Subcutaneous abdominal adipose tissue (tissue), 5 donors: ENCODE results near the gene SNRPA1.

Source experiments
- H3K27ac ChIP-seq: one replicate; pipeline ENCODE4 v1.7.0; 2013; ENCODE audit warnings: low read depth, mild to moderate bottlenecking, inconsistent platforms, low read length, moderate library complexity
- H3K27me3 ChIP-seq, 5 donors: one replicate each; pipeline ENCODE4 v1.7.0; 2013; ENCODE audit warnings: low read length in 5 of 5, inconsistent platforms in 1 of 5; ENCODE audit not compliant: control insufficient read depth in 5 of 5, insufficient read depth in 4 of 5
- H3K36me3 ChIP-seq, 5 donors: one replicate each; pipeline ENCODE4 v1.7.0; 2013; ENCODE audit warnings: low read length in 5 of 5; ENCODE audit not compliant: control insufficient read depth in 5 of 5, insufficient read depth in 5 of 5
- H3K4me1 ChIP-seq, 5 donors: one replicate each; pipeline ENCODE4 v1.7.0; 2013; ENCODE audit warnings: low read length in 5 of 5, mild to moderate bottlenecking in 3 of 5, moderate library complexity in 1 of 5; ENCODE audit not compliant: control insufficient read depth in 5 of 5, insufficient read depth in 5 of 5
- H3K4me3 ChIP-seq, 5 donors: one replicate each; pipeline ENCODE4 v1.7.0; 2013; ENCODE audit warnings: low read length in 5 of 5, low read depth in 1 of 5
- H3K9ac ChIP-seq, 5 donors: one replicate each; pipeline ENCODE4 v1.7.0; 2013; ENCODE audit warnings: low read length in 5 of 5, mild to moderate bottlenecking in 4 of 5, moderate library complexity in 3 of 5
- H3K9me3 ChIP-seq, 5 donors: one replicate each; pipeline ENCODE4 v1.7.0; 2013; ENCODE audit warnings: low read length in 5 of 5; ENCODE audit not compliant: control insufficient read depth in 5 of 5
- donor health status: healthy.
- donor health status: healthy.
- donor health status: healthy.
- donor health status: healthy.
- donor health status: healthy.

SNRPA1 gene

GRCh38 chr15:101318839-101319238, 23.8 kb upstream of the SNRPA1 start:
- Histone ChIP-seq H3K27me3 (peaks cover 0 to 6% (median 2%) of the 10 kb centered on the region in 5 donors), H3K4me3 (no peak overlapping the region), H3K4me1 (no peaks in the 10 kb centered on the region), H3K36me3 (no peaks in the 10 kb centered on the region), H3K9ac (no peak overlapping the region), H3K9me3 (no peaks in the 10 kb centered on the region), H3K27ac (no peak overlapping the region)

- no peak overlapping the region for H3K9ac ChIP-seq
- H3K27ac ChIP-seq, result no peak overlapping the region
- no peak overlapping the region for H3K4me3 ChIP-seq
- peaks cover 0 to 6% (median 2%) of the 10 kb centered on the region in 5 donors for H3K27me3 ChIP-seq
- H3K36me3 ChIP-seq, result no peaks in the 10 kb centered on the region
- H3K4me1 ChIP-seq, result peaks cover 0 to 3% (median 1%) of the 10 kb centered on the region in 5 donors
- H3K9me3 ChIP-seq, result no peaks in the 10 kb centered on the region
These were observed 23.2 kb upstream of the SNRPA1 start for GRCh38 chr15:101318147-101318819.

DNA sequence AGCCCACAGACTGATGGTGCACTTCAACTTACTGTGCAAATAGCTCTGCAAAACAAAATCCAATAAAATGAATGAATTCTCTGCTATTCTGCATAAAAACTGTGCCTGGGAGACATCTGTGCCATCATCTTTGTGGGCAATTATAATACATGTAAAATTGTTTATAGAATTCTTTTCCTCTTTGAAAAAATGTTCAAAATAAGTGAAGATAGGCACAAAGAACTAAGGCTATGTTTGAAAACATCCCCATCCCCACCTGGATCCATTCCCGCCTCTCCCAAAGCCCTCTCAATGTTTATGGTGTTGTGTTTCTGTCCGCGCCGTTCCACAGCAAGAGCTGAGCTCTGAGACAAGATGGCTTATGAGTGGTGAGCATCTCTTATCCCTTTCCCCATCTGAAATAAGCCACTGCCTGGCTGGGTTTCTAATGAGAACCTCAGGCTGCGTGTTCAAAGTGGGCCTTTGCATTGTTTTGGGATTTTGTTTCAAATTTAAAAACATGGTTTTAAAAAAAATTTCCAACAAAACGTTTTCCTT, 22.4 kb upstream of the SNRPA1 start:
- Histone ChIP-seq H3K4me1 (peaks cover 0 to 8% (median 5%) of the 10 kb centered on the region in 5 donors), H3K9me3 (no peaks in the 10 kb centered on the region)

GRCh38 chr15:101316529-101316928, 21.5 kb upstream of the SNRPA1 start:
- H3K4me3 ChIP-seq, result no peak overlapping the region
- H3K9ac ChIP-seq, result no peak overlapping the region
- H3K36me3 ChIP-seq, result no peaks in the 10 kb centered on the region
- H3K27ac ChIP-seq, result no peak overlapping the region
- H3K27me3 ChIP-seq, result peaks cover 0 to 3% (median 2%) of the 10 kb centered on the region in 5 donors
- H3K9me3 ChIP-seq, result no peaks in the 10 kb centered on the region
- peaks cover 0 to 8% (median 5%) of the 10 kb centered on the region in 5 donors for H3K4me1 ChIP-seq

More for the DNA sequence above, 22.4 kb upstream of the SNRPA1 start:
- Histone ChIP-seq H3K9ac (no peak overlapping the region), H3K4me3 (no peak overlapping the region), H3K27ac (no peak overlapping the region), H3K27me3 (peaks cover 0 to 3% (median 2%) of the 10 kb centered on the region in 5 donors), H3K36me3 (no peaks in the 10 kb centered on the region)

DNA sequence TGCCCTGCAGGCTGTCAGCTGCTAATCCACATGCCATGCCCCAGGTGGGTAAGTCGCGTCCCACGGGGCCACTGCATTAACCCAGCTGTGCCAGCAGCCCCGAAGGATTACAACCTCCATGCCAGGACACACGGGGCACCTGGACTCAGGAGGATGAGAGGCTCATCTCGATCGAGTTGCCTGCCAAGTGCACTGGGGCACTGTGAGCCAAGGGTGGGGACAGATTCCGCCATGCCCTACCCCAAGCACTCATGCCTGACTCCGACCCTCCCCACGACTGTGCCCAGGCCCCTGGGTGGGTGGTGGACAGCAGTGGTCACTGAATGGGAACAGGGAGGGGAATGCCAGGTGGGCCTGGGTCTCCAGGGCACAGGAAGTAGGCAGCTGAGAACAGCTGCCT, 20.7 kb upstream of the SNRPA1 start:
- H3K27ac ChIP-seq, result no peak overlapping the region
- H3K36me3 ChIP-seq, result no peaks in the 10 kb centered on the region
- H3K4me1 ChIP-seq, result peaks cover 0 to 8% (median 5%) of the 10 kb centered on the region in 5 donors
- H3K9ac ChIP-seq, result no peak overlapping the region
- peaks cover 0 to 3% (median 2%) of the 10 kb centered on the region in 5 donors for H3K27me3 ChIP-seq
- no peaks in the 10 kb centered on the region for H3K9me3 ChIP-seq
- H3K4me3 ChIP-seq, result no peak overlapping the region

DNA sequence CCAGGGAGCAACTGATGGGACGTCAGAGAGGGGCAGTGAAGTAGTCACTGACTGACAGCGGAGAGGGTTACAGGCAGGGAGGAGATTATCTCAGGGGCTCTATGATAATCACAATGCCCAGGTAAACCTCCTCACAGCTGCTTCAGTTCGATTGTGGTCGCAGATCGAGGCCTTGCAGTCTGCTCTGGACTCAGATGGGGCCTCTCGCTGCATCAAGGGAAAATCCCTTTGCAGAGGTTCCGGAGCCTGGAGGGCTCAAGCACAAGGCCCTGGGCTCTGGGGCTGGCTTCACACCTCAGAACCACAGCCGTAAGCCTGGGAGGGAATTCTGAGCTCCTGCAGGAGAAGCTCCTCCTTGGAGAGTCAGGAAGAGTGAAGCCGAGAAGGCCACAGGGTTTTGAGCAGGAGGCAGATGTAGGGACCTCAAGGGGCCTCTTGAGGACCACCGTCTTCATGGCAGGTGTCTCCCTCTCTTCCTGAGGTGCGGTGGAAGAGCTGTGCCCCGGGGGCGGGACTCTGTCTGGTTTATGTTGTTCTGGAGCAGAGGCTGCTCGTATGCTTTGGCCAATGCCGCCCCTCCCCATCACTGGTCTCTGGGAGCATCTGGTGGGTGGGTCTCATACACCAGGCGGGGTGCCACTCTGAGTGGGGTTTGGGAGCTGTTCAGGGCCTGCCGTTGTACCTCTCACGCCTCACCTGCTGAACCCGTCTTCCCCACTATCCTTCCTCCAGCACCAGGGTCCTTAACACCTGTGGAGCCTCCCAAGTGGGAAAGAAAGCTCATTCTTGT, 19.5 kb upstream of the SNRPA1 start:
- Histone ChIP-seq H3K9ac (no peak overlapping the region), H3K36me3 (no peaks in the 10 kb centered on the region), H3K27me3 (peaks cover 0 to 4% (median under 1%) of the 10 kb centered on the region in 5 donors), H3K9me3 (no peaks in the 10 kb centered on the region), H3K4me1 (peaks cover 0 to 8% (median 5%) of the 10 kb centered on the region in 5 donors), H3K4me3 (no peak overlapping the region), H3K27ac (no peak overlapping the region)

DNA sequence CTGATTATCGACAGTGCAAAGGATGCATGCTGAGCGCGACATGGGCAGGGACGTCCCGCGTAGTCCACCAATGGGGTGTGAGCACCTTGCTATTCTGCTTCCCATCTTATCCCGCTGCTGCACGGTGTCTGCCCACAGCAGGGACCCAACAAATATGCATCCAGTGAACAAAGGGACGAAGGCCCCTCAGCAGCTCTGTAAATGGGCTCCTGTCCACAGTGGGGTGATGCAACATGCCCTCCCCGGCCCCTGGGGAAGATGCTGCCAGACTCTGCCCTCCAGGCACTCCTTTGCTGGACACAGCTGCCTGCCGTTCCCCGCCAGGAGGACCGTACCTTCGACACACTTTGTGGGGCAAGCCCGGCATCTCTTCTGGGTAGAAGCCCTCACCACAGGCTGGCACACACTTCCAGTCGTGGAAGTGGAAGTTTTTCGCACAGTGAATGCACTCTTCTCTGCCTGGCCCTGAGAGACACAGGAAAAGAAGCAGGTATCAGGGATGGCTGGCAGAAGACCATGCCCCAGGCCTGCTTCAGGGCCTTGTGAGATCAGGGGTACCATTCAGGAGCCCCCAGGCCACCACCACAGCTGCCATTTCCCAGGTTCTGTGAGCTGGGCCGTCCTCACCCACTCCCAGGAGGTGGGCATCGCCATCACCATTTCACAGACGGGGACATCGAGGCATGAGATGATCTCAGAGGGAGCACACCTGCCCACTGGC, 18.2 kb upstream of the SNRPA1 start:
- Histone ChIP-seq H3K9me3 (no peaks in the 10 kb centered on the region), H3K4me1 (peaks cover 0 to 8% (median 5%) of the 10 kb centered on the region in 5 donors), H3K27ac (no peak overlapping the region), H3K4me3 (no peak overlapping the region), H3K36me3 (no peaks in the 10 kb centered on the region), H3K9ac (no peak overlapping the region), H3K27me3 (peaks cover 0 to 5% (median 0%) of the 10 kb centered on the region in 5 donors)

- Histone ChIP-seq H3K27me3 (peaks cover 6 to 22% (median 18%) of the 10 kb centered on the region in 5 donors), H3K36me3 (no peaks in the 10 kb centered on the region), H3K9me3 (no peaks in the 10 kb centered on the region), H3K4me3 (no peak overlapping the region), H3K27ac (no peak overlapping the region), H3K4me1 (peaks cover 0 to 8% (median 5%) of the 10 kb centered on the region in 5 donors), H3K9ac (no peak overlapping the region)
These were observed 15.5 kb upstream of the SNRPA1 start for GRCh38 chr15:101310508-101310907.

DNA sequence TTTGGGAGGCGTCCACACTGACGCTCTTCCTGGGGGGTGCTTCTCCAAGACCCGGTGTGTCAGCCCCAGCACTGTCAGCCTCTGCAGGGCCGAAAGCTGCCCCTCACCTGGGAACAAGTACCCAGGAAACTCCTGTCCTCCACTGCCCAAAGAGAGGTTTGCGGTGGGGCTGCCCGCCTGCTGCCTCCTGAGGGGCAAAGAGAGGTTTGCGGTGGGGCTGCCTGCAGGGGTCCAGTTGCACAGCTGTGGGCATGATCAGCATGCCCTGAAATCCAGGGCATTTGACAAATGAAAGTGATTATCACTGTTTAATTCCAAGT, 15.1 kb upstream of the SNRPA1 start:
- Histone ChIP-seq H3K4me3 (no peak overlapping the region), H3K36me3 (no peaks in the 10 kb centered on the region), H3K27ac (no peak overlapping the region), H3K27me3 (peaks cover 6 to 22% (median 18%) of the 10 kb centered on the region in 5 donors), H3K9ac (no peak overlapping the region), H3K9me3 (no peaks in the 10 kb centered on the region), H3K4me1 (peaks cover 0 to 8% (median 5%) of the 10 kb centered on the region in 5 donors)
